D341Med (cell line): Measurements from ENCODE around the gene DBN1.
"Not testable (repeated sequence)": the region's sequence is repeated elsewhere in the genome, so short reads cannot be mapped to it uniquely, and the experiment has no call there.

Experiments
- DNase-seq: peaks from one replicate; pipeline ENCODE4 v3.0.0; 2012; ENCODE audit warnings: low spot score

DBN1 gene

GRCh38 chr5:177490992-177491391 lies 17.6 kb upstream of the DBN1 start:
- DNase-seq: no peak

DNA sequence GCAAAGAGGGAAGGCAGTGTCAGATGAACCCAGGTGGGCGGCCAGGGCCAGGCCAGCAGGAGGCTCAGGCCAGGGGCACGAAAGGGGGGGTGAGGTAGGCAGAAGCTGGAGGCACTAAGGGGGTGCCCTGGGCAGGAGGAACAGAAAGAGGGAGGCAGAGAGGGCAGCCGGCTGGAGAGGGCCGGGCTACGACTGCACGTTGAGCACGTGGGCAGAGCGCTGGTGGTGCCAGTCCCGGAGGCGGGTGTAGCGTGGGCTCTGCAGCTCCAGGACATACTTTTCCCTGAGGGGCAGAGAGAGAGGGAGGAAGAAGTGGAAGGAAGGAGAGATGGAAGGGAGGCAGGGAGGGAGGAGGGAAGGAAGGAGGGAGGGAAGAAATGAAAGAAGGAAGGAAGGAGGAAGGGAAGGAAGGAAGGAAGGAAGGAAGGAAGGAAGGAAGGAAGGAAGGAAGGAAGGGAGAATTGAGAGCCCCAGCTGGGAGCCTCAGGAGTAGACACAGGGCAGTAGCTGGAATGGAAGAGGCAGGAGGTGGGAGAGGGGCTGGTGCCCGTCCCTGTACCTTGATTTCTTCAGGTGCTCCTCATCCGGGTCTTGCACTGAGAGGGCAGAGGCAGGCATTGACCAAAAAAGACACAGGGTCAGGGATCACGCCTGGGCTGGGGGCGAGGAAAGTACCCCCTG lies 17.0 kb upstream of the DBN1 start:
- DNase-seq: no peak

DNA sequence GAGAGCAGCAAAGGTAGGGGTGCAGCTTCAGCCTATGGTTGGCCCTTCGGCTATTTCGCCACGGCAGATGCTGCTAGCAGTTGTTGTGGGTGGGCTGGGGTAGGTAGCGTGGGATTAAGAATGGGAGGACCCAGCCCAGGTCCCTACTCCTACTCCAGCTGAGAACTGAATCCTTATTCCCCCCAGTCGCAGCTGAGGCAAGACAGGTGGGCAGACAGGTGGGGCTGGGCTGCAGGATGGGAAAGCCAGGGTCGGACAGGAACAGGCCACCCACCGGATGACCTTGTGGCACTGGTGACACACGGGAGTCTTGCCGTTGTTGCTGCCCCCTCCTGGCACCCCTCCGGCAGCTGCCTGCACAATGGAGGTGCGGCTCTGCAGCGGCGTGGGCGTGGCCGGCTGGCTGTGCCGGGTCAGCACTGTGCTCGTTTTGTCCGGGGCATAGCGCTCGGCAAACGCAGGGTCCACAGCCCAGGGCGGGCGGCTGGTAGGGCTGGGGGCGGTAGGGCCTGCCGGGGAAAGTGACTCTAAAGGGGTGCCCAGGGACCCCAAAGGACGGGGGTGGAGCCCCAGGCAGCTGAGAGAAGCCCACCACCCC lies 15.8 kb upstream of the DBN1 start:
- DNase-seq: no peak

DNA sequence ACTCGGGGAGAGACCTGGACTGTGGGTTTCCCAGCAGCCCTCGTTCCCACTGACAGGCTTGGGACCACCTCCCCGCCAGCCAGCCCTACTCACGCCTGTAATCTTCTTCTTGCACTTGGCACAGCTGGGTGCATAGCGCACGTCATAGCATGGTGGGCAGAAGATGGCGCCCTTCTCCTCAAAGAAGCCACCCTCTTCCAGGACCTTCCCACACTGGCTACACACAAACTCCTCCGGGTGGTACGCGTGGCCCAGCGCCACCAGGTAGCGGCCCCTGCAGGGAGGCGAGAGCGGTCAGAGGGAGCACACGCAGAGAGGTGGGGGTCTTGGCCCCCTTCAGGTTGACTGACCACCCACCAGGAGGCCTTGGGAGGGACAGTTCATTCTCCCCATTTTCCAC lies 14.5 kb upstream of the DBN1 start:
- peak; percentile 68 for DNase-seq

GRCh38 chr5:177487144-177487543 lies 13.7 kb upstream of the DBN1 start:
- no peak for DNase-seq

GRCh38 chr5:177486256-177486655 lies 12.8 kb upstream of the DBN1 start:
- DNase-seq: no peak

DNA sequence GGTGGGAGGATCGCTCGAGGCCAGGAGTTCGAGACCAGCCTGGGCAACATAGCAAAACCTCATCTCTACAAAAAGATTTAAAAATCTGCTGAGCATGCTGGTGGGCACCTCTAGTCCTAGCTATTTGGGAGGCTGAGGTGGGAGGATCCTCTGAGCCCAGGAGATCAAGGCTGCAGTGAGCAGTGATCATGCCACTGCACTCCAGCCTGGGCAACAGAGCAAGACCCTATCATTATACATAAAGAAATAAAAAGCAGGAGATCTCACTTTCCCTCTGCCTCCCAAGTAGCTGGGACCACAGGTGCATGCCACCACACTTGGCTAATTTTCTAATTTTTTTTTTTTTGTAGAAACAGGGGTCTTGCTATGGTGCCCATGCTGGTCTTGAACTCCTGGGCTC lies 12.3 kb upstream of the DBN1 start:
- not testable (repeated sequence) for DNase-seq

- DNase-seq: no peak
Measured at GRCh38 chr5:177484902-177485549, 11.6 kb upstream of the DBN1 start.

DNA sequence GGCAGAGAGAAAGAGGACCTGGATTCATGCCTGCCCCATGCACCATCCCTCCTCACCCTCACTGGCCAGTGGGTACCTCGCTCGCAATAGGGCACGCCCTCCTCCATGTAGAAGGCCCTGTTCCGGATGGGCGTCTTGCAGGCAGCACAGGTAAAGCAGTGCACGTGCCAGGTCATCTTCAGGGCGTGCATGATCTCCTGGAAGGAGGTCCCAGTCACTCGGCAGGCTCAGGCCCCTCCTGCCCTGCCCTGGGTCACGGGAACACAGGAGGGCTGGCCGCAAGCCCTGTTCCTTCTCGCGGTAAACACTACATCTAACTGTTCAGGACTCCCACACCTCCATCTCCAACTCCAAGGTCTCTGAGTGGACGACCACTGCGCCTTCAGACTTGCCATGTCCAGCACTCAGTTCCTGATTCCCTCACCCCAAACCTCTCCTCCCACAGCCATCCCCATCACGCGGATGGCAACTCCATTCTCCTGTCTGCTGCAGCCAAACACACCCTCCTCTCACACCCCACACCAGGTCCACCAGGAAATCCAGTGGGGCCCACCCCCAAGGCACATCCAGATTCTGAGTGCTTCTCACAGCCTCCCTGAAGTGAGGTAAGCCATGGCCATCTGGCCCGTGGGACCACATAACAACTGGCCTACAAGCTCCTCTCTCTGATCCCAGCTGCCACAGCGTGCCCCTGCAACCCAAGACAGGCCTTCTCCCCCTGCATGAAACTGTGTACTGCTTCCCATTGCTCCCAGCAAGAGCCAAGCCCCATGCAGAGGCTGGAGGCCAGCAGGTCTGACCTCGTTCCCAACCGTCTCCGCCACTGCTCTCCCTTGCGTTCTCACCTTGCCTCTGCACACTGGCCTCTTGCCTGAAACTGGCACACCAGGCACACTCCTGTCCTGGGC lies 10.8 kb upstream of the DBN1 start:
- no peak for DNase-seq

GRCh38 chr5:177483042-177483441 lies 9.6 kb upstream of the DBN1 start:
- no peak for DNase-seq

DNA sequence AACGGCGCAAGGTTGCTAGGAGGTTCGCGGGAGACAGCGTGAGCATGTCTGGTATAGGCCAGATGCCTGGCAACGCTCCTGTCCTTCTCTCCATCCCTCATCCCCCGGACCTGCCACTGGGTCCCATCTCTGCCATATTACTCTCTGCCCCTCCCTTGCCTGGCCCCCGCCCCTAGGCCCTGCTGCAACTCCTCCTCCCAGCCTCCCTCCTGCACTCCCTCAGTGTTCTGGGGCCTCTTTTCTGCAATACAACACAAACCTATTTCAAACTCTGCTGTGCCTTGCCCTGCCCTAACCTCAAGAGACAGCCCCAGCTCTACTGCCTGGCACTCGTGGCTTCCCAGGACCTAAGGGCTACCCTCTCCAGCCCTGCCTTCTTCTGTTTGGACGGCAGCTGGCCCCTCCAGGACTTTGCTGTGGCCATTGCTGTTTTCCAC lies 8.9 kb upstream of the DBN1 start:
- DNase-seq: no peak

DNA sequence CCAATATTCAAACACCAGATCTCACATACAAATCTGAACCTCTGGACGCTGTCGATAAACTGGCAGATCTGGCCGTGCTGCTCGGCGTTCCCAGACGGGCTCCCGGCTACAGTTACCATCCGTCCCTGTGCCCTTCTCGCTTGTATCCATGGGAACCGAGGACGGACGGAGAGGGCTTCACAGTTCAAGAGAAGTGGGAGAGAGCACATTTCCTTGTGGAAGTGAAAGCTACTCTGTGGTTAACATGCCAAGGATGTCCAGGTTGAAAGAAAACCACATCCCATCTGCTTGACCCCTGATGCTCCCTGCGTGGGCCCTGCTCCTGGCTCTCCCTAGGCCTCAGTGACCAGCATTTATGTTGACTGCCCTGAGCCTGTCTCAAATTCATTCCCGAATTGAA lies 6.3 kb upstream of the DBN1 start:
- no peak for DNase-seq

DNA sequence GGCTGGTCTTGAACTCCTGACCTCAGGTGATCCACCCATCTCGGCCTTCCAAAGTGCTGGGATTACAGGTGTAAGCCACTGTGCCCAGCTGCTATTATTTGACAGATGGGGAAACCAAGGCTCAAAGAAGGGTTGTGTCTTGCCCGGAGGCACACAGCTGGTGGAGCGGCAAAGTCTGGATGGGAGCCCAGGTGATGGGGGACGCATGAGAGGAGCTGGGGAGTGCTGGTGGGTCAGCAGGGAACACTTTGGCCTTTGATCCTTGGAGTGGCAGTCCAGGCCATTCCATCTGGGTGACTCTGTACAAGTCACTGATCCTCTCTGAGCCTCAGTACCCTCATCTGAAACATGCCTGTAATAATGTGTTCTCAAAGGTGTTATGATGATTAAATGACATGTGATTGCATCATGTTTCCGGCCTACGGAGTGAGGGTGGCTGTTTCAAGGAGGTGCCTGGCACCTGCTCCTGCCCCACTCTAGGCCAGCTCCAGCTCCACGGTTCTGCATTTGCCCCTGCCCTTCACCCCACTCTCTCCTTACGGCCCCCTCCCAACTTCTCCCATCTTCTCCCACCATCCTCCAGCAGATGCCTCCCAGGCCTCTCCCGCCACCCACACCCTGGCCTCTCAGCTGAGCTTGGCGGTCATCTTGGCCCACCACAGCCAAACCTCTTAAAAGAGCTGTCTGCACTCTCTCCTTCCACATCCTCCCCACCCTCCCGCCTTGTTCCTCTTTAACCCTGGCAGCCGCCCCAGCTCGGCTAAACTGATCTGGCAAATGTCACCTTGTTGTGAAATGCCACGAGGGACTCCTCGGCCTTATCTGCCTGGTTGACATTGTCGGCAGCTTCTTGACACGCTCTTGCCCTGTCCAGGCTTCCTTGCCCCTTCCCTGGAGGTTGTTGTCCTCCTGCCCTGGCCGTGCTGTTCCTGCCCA lies 5.5 kb upstream of the DBN1 start:
- no peak for DNase-seq

GRCh38 chr5:177477701-177478477 lies 4.5 kb upstream of the DBN1 start:
- no peak for DNase-seq

DNA sequence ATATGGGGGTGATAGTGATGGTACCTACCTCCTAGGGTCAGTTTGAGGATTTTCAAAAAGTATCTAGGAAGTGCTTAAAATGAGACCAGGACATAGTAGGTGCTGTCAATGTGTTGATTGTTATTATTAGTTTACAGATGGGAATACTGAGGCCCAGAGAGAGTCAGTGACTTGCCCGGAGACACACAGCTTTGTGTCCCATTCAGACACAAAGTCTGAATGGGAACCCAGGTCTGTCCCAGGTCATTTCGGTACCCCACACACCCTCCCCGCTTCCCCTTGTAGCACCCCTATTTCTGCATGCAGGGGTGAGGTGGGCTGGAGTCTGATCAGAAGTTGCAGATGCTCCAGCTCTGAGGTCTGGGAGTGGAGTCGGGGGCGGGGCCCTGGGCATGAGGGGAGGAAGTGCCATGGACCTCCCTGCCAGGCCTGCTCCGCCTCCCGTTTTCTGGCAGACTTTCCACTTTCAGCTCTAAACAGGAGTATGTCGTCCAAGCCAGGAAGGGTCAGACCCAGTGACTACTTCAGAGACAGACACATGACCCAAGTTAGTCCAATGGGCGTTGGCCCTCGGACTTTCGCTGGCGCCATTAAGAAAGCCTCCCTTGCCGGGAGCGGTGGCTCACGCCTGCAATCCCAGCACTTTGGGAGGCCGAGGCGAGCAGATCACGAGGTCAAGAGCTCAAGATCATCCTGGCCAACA lies 3.2 kb upstream of the DBN1 start:
- no peak for DNase-seq

DNA sequence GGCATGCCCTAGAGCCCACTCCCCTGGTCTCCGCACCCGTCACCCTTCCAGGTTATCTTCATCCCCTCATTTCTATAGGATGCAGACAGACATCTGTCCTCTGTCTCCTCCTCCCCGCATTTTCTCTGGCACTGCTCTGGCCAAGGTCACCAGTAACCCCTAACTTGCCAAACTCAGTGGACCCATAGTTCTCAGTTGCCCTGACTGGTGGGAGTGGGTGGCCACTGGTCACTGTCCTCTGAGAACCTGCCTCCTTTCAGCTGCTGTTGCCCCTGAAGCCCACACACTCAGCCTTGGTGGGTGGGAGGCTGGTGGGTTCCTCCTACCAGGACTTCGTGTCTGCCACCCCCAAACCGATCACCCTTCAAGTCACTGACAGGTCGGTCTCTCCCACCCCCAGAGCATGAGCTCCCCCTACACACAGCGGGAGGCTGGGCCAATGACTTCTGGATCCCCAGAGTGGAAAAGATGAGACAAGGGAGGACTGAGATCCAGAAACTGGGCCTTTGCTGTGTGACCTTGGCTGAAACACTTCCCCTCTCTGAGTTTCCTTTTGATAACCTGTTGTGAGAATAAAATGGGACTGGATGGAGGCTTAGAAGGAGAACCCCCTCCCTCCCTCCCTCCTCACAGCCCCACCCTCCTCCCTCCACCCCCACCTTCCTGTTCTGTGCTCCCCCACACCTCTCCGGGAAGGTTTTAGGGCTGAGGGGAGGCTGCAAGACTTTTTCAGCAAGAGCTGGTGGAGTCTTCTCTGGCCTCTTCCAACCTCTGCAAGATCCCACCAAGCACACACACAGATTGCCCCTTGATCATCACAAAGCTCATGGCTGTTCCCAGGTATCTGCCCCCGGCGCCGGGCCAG lies 2.4 kb upstream of the DBN1 start:
- DNase-seq: no peak

- no peak for DNase-seq
Measured at GRCh38 chr5:177474846-177475562, 1.6 kb upstream of the DBN1 start.

DNA sequence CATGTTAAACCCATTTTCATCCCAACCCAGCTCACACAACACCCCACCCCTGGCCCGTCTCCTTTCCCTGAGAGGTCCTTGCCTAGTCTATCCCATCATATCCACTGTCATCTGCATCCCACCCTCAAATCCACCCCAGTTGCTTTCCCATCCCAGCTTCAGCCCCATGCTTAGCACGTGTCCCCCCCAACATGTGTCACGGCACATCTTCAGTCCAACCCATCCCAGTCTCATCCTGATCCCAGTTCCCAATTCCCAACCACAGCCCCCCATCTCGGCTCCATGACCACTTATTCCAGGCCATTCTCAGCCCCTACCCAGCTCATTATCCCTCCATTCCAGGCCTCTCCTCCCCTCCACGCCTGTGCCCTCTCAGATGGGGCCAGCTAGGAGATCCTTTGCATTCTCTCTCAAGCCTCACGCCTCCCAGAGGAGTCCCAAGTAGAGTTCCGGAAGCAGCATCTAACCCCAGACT lies 605 bp upstream of the DBN1 start:
- DNase-seq: no peak
